GM12878 (cell line): ENCODE measurements around the gene POLD1.

Source experiments
- BHLHE40 ChIP-seq, 2 experiments: fragments of 450-650 bp in 1 of 2; IDR thresholded peaks; 2 replicates each; pipeline ENCODE4 v1.6.1; 2011 to 2017; ENCODE audit warnings: low read depth in 2 of 2, borderline replicate concordance in 1 of 2, improper control_type of control experiment in 1 of 2, low read length in 1 of 2, mild to moderate bottlenecking in 1 of 2
- CBX3 ChIP-seq: fragments of 200-600 bp; sonication (generic); IDR thresholded peaks from 2 replicates; pipeline ENCODE4 v1.6.1; 2016; ENCODE audit warnings: low read depth, borderline replicate concordance
- CEBPB ChIP-seq, 2 experiments: fragments of 150-350 bp in 1 of 2; IDR thresholded peaks; 2 replicates each; pipeline ENCODE4 v1.6.1; 2012 to 2014; ENCODE audit warnings: low read depth in 2 of 2, low read length in 2 of 2, borderline replicate concordance in 1 of 2, inconsistent platforms in 1 of 2
- CTCF ChIP-seq, 3 experiments: IDR thresholded peaks in 2 of 3; conservative IDR thresholded peaks in 1 of 3; 2 replicates each; pipeline ENCODE4 v1.5.1; 2011; ENCODE audit warnings: low read depth in 3 of 3, low read length in 3 of 3, mild to moderate bottlenecking in 3 of 3, control low read depth in 2 of 3, moderate library complexity in 2 of 3, inconsistent platforms in 1 of 3, mixed read lengths in 1 of 3; ENCODE audit not compliant: control insufficient read depth in 2 of 3, insufficient read depth in 1 of 3; ENCODE audit errors: extremely low read depth in 1 of 3
- MAX ChIP-seq: IDR thresholded peaks from 2 replicates; pipeline ENCODE4 v1.6.1; 2012; ENCODE audit warnings: low read depth, low read length, improper control_type of control experiment
- MYB ChIP-seq: fragments of 150-350 bp; IDR thresholded peaks from 2 replicates; pipeline ENCODE4 v1.6.1; 2014; ENCODE audit warnings: mild to moderate bottlenecking, low read depth, low read length, borderline replicate concordance
- PKNOX1 ChIP-seq: fragments of 450-650 bp; IDR thresholded peaks from 2 replicates; pipeline ENCODE4 v1.6.1; 2016; ENCODE audit warnings: mild to moderate bottlenecking
- POLR2A ChIP-seq: IDR thresholded peaks from 2 replicates; pipeline ENCODE4 v1.6.1; 2011; ENCODE audit warnings: low read depth, mild to moderate bottlenecking, low read length
- STAT3 ChIP-seq: IDR thresholded peaks from 2 replicates; pipeline ENCODE4 v1.6.1; 2011; ENCODE audit warnings: low read depth, low read length, improper control_type of control experiment
- SUZ12 ChIP-seq: fragments of 200-600 bp; sonication (generic); IDR thresholded peaks from one replicate; pipeline ENCODE4 v1.6.1; 2018; ENCODE audit warnings: antibody characterized with exemption, mild to moderate bottlenecking; ENCODE audit not compliant: unreplicated experiment
- TCF12 ChIP-seq: IDR thresholded peaks from 2 replicates; pipeline ENCODE4 v1.6.1; 2011; ENCODE audit warnings: low read depth, mild to moderate bottlenecking, low read length
- YY1 ChIP-seq: IDR thresholded peaks from 2 replicates; pipeline ENCODE4 v1.6.1; 2011; ENCODE audit warnings: low read depth, mild to moderate bottlenecking, low read length
- ZNF217 ChIP-seq: fragments of 450-650 bp; IDR thresholded peaks from 2 replicates; pipeline ENCODE4 v1.6.1; 2017; ENCODE audit warnings: antibody characterized with exemption, mild to moderate bottlenecking
- ZZZ3 ChIP-seq: IDR thresholded peaks from 2 replicates; pipeline ENCODE4 v1.6.1; 2011; ENCODE audit warnings: low read depth; ENCODE audit not compliant: control insufficient read depth, insufficient read length

- no peak for TF ChIP-seq STAT3
- no peak for TF ChIP-seq MYB
- no peak for TF ChIP-seq YY1
- no peak for TF ChIP-seq PKNOX1
- TF ChIP-seq MAX = no peak
- no peak for TF ChIP-seq POLR2A
- no peak for TF ChIP-seq SUZ12
- no peak for TF ChIP-seq ZZZ3
- no peak for TF ChIP-seq TCF12
- no peak for TF ChIP-seq CTCF (IDR thresholded peaks at IDR 0.05 in 2 of 3, conservative IDR thresholded peaks at IDR 0.05 in 1 of 3; ENCODE audit: control insufficient read depth in 2 of 3, extremely low read depth in 1 of 3, insufficient read depth in 1 of 3, low read depth in 3 of 3, low read length in 3 of 3)
- no peak for TF ChIP-seq CBX3
- no peak for TF ChIP-seq BHLHE40 (IDR thresholded peaks at IDR 0.05; ENCODE audit: borderline replicate concordance in 1 of 2, low read depth in 2 of 2, low read length in 1 of 2)
- TF ChIP-seq CEBPB (IDR thresholded peaks at IDR 0.05; ENCODE audit: borderline replicate concordance in 1 of 2, low read depth in 2 of 2, low read length in 2 of 2) = no peak
- no peak for TF ChIP-seq ZNF217
Measured at GRCh38 chr19:50380751-50381151, 3.4 kb upstream of the POLD1 start.
